Measurements from ENCODE around the gene OMA1.
"Not testable (repeated sequence)": the region's sequence is repeated elsewhere in the genome, so short reads cannot be mapped to it uniquely, and the experiment has no call there.

OMA1 gene

GRCh38 chr1:58528518-58528917 is 18.0 kb downstream of the OMA1 start:
- H3K4me1 Mint-ChIP-seq, result peaks cover 2% of the 10 kb centered on the region
- peaks cover 5% of the 10 kb centered on the region for H3K36me3 Mint-ChIP-seq
- no peak for DNase-seq (ENCODE audit: low spot score in 2 of 2)
- H3K9me3 Mint-ChIP-seq, result no peaks in the 10 kb centered on the region
- no peak overlapping the region for H3K4me3 Mint-ChIP-seq
- H3K27ac Mint-ChIP-seq, result no peak overlapping the region
- no peak for ATAC-seq (ENCODE audit: low read depth)
- no peaks in the 10 kb centered on the region for H3K27me3 Mint-ChIP-seq

DNA sequence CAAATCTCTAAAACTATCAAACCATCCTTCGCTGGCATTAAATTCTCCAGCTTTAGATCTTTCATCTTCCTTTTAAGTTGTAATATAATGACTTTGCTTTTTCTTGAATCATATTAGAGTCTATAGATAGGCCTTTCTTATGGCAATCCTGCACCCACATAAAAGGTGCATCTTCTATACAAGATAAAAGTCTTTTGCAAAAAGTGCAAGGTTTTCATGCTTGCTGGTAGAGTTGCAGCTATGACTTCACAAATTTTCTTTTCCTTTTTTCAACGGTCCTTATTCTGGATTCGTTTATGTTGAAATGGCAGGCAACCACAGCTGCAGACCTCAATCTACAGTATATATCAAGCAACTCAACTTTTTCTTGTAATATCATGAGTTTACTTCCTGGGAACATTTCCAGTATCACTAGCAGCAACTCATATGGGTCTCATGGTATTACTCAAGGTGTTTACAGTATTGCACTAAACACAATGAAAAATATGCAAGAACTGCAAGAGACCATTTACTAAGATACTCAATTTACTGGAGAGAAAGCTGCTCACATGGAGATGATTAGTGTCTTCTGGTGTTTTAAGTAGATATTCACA is 22.1 kb downstream of the OMA1 start:
- peaks cover 6% of the 10 kb centered on the region for H3K4me1 Mint-ChIP-seq
- H3K27me3 Mint-ChIP-seq, result no peaks in the 10 kb centered on the region
- H3K36me3 Mint-ChIP-seq, result peaks cover 14% of the 10 kb centered on the region
- no peak for DNase-seq (ENCODE audit: low spot score in 2 of 2)
- ATAC-seq (ENCODE audit: low read depth), result no peak
- no peaks in the 10 kb centered on the region for H3K9me3 Mint-ChIP-seq
- no peak overlapping the region for H3K27ac Mint-ChIP-seq
- no peak overlapping the region for H3K4me3 Mint-ChIP-seq

- ATAC-seq (ENCODE audit: low read depth) (peak; percentile 31), DNase-seq (ENCODE audit: low spot score in 2 of 2) (peak in 1 of 2 donors; percentile 38)
- Mint-ChIP-seq H3K4me1 (peaks cover 6% of the 10 kb centered on the region), H3K27ac (peak overlapping the region; percentile 41), H3K27me3 (no peaks in the 10 kb centered on the region), H3K4me3 (no peak overlapping the region), H3K9me3 (peaks cover 3% of the 10 kb centered on the region), H3K36me3 (peaks cover 37% of the 10 kb centered on the region)
Observed at GRCh38 chr1:58515794-58516401, 30.6 kb downstream of the OMA1 start.

GRCh38 chr1:58513956-58514355 is 32.6 kb downstream of the OMA1 start:
- no peaks in the 10 kb centered on the region for H3K27me3 Mint-ChIP-seq
- no peak for DNase-seq (ENCODE audit: low spot score in 2 of 2)
- peaks cover 4% of the 10 kb centered on the region for H3K9me3 Mint-ChIP-seq
- ATAC-seq (ENCODE audit: low read depth), result no peak
- H3K4me1 Mint-ChIP-seq, result peaks cover 7% of the 10 kb centered on the region
- no peak overlapping the region for H3K4me3 Mint-ChIP-seq
- H3K36me3 Mint-ChIP-seq, result peaks cover 45% of the 10 kb centered on the region
- no peak overlapping the region for H3K27ac Mint-ChIP-seq

GRCh38 chr1:58508629-58509028 is 37.9 kb downstream of the OMA1 start:
- H3K27ac Mint-ChIP-seq, result no peak overlapping the region

DNA sequence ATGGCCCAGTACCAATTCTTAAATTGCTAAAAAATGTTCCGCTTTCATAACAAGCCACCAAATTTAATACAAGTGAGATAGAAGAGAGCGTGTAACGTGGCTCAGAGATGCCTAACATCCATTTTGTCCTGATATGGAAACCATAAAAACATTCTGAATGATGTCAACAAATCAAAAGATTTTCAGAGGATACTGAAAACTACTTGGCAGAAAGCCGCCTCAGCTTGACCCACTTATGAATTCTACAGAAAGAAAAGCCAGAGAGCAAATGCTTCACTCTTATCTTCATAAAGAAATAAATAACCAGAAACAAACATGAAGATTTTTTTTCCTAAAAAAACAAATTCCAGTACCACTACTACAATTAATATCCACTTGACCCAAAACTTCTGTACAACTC is 41.2 kb downstream of the OMA1 start:
- H3K4me1 Mint-ChIP-seq, result peaks cover 12% of the 10 kb centered on the region
- DNase-seq (ENCODE audit: low spot score in 2 of 2) (no peak), ATAC-seq (ENCODE audit: low read depth) (no peak)
- H3K27me3 Mint-ChIP-seq, result no peaks in the 10 kb centered on the region
- H3K27ac Mint-ChIP-seq, result no peak overlapping the region
- H3K9me3 Mint-ChIP-seq, result peaks cover 3% of the 10 kb centered on the region
- peaks cover 45% of the 10 kb centered on the region for H3K36me3 Mint-ChIP-seq
- no peak overlapping the region for H3K4me3 Mint-ChIP-seq

More at GRCh38 chr1:58508629-58509028, 37.9 kb downstream of the OMA1 start:
- Mint-ChIP-seq H3K27me3 (no peaks in the 10 kb centered on the region), H3K36me3 (peaks cover 54% of the 10 kb centered on the region), H3K4me1 (peaks cover 8% of the 10 kb centered on the region), H3K9me3 (peaks cover 4% of the 10 kb centered on the region), H3K4me3 (no peak overlapping the region)
- ATAC-seq (ENCODE audit: low read depth) (no peak), DNase-seq (ENCODE audit: low spot score in 2 of 2) (no peak)

GRCh38 chr1:58502519-58502918 is 44.0 kb downstream of the OMA1 start:
- no peak overlapping the region for H3K4me3 Mint-ChIP-seq
- H3K27me3 Mint-ChIP-seq, result no peaks in the 10 kb centered on the region
- H3K9me3 Mint-ChIP-seq, result peaks cover 3% of the 10 kb centered on the region
- H3K27ac Mint-ChIP-seq, result peak overlapping the region; percentile 72
- ATAC-seq (ENCODE audit: low read depth), result no peak
- peaks cover 18% of the 10 kb centered on the region for H3K4me1 Mint-ChIP-seq
- peaks cover 26% of the 10 kb centered on the region for H3K36me3 Mint-ChIP-seq
- no peak for DNase-seq (ENCODE audit: low spot score in 2 of 2)

- Mint-ChIP-seq H3K27me3 (no peaks in the 10 kb centered on the region), H3K9me3 (peaks cover 3% of the 10 kb centered on the region), H3K4me1 (peaks cover 34% of the 10 kb centered on the region), H3K27ac (no peak overlapping the region), H3K36me3 (peaks cover 21% of the 10 kb centered on the region), H3K4me3 (no peak overlapping the region)
- no peak for DNase-seq (ENCODE audit: low spot score in 2 of 2)
- ATAC-seq (ENCODE audit: low read depth), result no peak
Observed at GRCh38 chr1:58500043-58500442, 46.5 kb downstream of the OMA1 start.

GRCh38 chr1:58497499-58497898 is 49.0 kb downstream of the OMA1 start:
- H3K27ac Mint-ChIP-seq, result peak overlapping the region; percentile 97
- peaks cover 3% of the 10 kb centered on the region for H3K9me3 Mint-ChIP-seq
- peak overlapping the region; percentile 67 for H3K4me3 Mint-ChIP-seq
- no peaks in the 10 kb centered on the region for H3K27me3 Mint-ChIP-seq
- H3K36me3 Mint-ChIP-seq, result peaks cover 12% of the 10 kb centered on the region
- H3K4me1 Mint-ChIP-seq, result peaks cover 30% of the 10 kb centered on the region
- DNase-seq (ENCODE audit: low spot score in 2 of 2), result peak in 1 of 2 donors; percentile 11
- peak; percentile 78 for ATAC-seq (ENCODE audit: low read depth)

- ATAC-seq (ENCODE audit: low read depth) (peak; percentile 71), DNase-seq (ENCODE audit: low spot score in 2 of 2) (no peak)
- Mint-ChIP-seq H3K27ac (peak overlapping the region; percentile 97), H3K4me3 (peak overlapping the region; percentile 37), H3K9me3 (no peaks in the 10 kb centered on the region), H3K27me3 (no peaks in the 10 kb centered on the region), H3K36me3 (peaks cover 14% of the 10 kb centered on the region), H3K4me1 (peaks cover 30% of the 10 kb centered on the region)
Observed at GRCh38 chr1:58496042-58496441, 50.5 kb downstream of the OMA1 start.

- Mint-ChIP-seq H3K4me1 (peaks cover 12% of the 10 kb centered on the region), H3K36me3 (peaks cover 36% of the 10 kb centered on the region)
- H3K9me3 Mint-ChIP-seq; H3K27ac Mint-ChIP-seq; H3K27me3 Mint-ChIP-seq; H3K4me3 Mint-ChIP-seq; ATAC-seq (ENCODE audit: low read depth); DNase-seq (ENCODE audit: low spot score in 2 of 2): not testable (repeated sequence)
Observed at GRCh38 chr1:58488914-58489313, 57.6 kb downstream of the OMA1 start.

DNA sequence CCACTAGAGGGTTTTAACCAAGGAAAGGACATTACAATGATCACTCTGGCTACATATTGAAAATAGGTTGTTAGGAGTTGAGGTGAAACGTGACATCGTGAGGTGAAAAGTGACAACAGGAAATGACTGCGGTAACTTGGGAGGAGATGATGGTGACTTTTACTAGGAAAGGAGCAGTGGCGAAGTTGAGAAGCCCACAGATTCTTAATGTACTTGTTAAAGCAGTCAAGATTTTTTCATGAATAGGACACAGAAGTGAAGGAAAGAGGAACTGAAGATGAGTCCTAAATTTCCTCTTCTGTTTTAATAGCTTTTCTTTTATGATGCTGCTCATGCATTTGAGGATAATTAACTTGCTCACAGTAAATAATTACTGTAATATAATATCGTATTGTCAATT is 59.5 kb downstream of the OMA1 start:
- H3K36me3 Mint-ChIP-seq, result peaks cover 42% of the 10 kb centered on the region
- H3K4me3 Mint-ChIP-seq, result no peak overlapping the region
- no peaks in the 10 kb centered on the region for H3K27me3 Mint-ChIP-seq
- H3K9me3 Mint-ChIP-seq, result no peaks in the 10 kb centered on the region
- no peak overlapping the region for H3K27ac Mint-ChIP-seq
- no peak for ATAC-seq (ENCODE audit: low read depth)
- H3K4me1 Mint-ChIP-seq, result peaks cover 8% of the 10 kb centered on the region
- no peak for DNase-seq (ENCODE audit: low spot score in 2 of 2)

GRCh38 chr1:58481962-58482361 is 64.6 kb downstream of the OMA1 start:
- ATAC-seq (ENCODE audit: low read depth) (no peak), DNase-seq (ENCODE audit: low spot score in 2 of 2) (no peak)
- no peak overlapping the region for H3K27ac Mint-ChIP-seq
- H3K36me3 Mint-ChIP-seq, result peaks cover 47% of the 10 kb centered on the region
- H3K4me3 Mint-ChIP-seq, result no peak overlapping the region
- H3K4me1 Mint-ChIP-seq, result peaks cover 5% of the 10 kb centered on the region
- H3K27me3 Mint-ChIP-seq, result no peaks in the 10 kb centered on the region
- H3K9me3 Mint-ChIP-seq, result no peaks in the 10 kb centered on the region

DNA sequence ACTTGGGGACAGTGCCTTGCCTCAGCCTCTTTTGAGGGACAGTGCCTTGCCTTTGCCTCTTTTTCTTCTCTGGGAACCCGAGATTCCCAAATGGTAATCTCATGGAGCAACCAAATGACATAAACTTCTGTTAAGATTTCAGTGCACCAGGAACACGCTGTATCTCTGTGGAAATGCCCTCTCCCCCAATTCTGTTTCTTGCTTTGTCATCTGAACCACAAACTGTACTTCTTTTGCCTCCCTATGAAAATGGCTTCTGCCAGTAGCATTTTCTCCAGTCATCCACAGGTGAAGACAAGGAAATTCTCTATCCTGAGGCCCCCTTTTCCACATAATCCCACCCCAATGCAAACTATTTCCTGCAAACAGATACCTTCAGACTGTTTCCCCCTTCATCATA is 66.3 kb downstream of the OMA1 start:
- H3K36me3 Mint-ChIP-seq, result peaks cover 41% of the 10 kb centered on the region
- H3K9me3 Mint-ChIP-seq, result no peaks in the 10 kb centered on the region
- DNase-seq (ENCODE audit: low spot score in 2 of 2) (no peak), ATAC-seq (ENCODE audit: low read depth) (no peak)
- H3K27ac Mint-ChIP-seq, result no peak overlapping the region
- no peaks in the 10 kb centered on the region for H3K27me3 Mint-ChIP-seq
- H3K4me1 Mint-ChIP-seq, result no peaks in the 10 kb centered on the region
- H3K4me3 Mint-ChIP-seq, result no peak overlapping the region

DNA sequence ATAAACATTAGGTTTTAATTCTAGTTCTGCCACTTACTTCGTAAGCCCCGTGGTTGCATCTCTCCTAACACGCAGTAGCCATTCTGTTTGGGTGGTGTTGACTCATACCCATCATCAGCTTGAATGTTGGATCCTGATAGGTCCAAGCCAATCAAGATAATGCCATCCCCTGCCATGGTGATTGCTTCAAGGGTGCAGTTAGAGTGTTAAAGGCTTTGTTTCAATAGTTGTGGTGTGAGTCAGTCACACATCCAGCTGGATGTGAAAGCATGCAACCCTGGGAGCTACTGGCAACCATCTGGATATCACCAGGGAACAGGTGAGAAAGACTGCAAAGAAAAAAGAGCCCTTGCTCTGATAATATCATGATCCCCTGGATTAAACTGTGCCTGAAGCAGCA is 69.1 kb downstream of the OMA1 start:
- no peaks in the 10 kb centered on the region for H3K27me3 Mint-ChIP-seq
- DNase-seq (ENCODE audit: low spot score in 2 of 2) (no peak), ATAC-seq (ENCODE audit: low read depth) (no peak)
- peaks cover 32% of the 10 kb centered on the region for H3K36me3 Mint-ChIP-seq
- H3K4me3 Mint-ChIP-seq, result no peak overlapping the region
- no peak overlapping the region for H3K27ac Mint-ChIP-seq
- no peaks in the 10 kb centered on the region for H3K9me3 Mint-ChIP-seq
- H3K4me1 Mint-ChIP-seq, result no peaks in the 10 kb centered on the region
